Common myeloid progenitor, CD34-positive (primary cell): ENCODE results near the gene GAREM1.

Source experiments
- CTCF ChIA-PET: fragments of 350-600 bp; sonication (Branson Sonifier 250); formaldehyde crosslinking; loops from one replicate; lab custom pipeline; 2021; ENCODE audit warnings: antibody characterized with exemption; lab: Charles Lee
- POLR2A ChIA-PET: fragments of 350-600 bp; sonication (Branson Sonifier 250); formaldehyde crosslinking; loops from one replicate; lab custom pipeline; 2021; ENCODE audit warnings: antibody characterized with exemption; lab: Charles Lee
- DNase-seq, 3 donors: peaks; one replicate each; pipeline versions ENCODE4 v3.0.0 to v3.0.0-alpha.2; 2013
- H3K27ac ChIP-seq, 2 experiments: 1 replicate in 1 of 2; 2 replicates in 1 of 2; pipeline ENCODE4 v1.7.0; 2013; ENCODE audit warnings: inconsistent platforms in 2 of 2, low read length in 2 of 2, mild to moderate bottlenecking in 2 of 2, low read depth in 1 of 2, moderate library complexity in 1 of 2; ENCODE audit not compliant: severe bottlenecking in 2 of 2, insufficient read depth in 1 of 2, poor library complexity in 1 of 2
- H3K27me3 ChIP-seq, 5 experiments: replicated peaks in 2 of 5; 1 replicate in 3 of 5; 2 replicates in 2 of 5; pipeline versions ENCODE4 v1.6.1 to v1.7.0; 2013; ENCODE audit warnings: low read length in 4 of 5, mild to moderate bottlenecking in 2 of 5, moderate library complexity in 2 of 5, inconsistent platforms in 1 of 5; ENCODE audit not compliant: insufficient read depth in 5 of 5, control insufficient read depth in 4 of 5
- H3K36me3 ChIP-seq, 4 experiments: 1 replicate in 2 of 4; 2 replicates in 2 of 4; pipeline versions ENCODE4 v1.6.1 to v1.7.0; 2013; ENCODE audit warnings: low read length in 3 of 4, control low read depth in 1 of 4, mild to moderate bottlenecking in 1 of 4; ENCODE audit not compliant: control insufficient read depth in 4 of 4, insufficient read depth in 4 of 4
- H3K4me1 ChIP-seq, 4 experiments: 1 replicate in 3 of 4; 2 replicates in 1 of 4; pipeline versions ENCODE4 v1.6.1 to v1.7.1; 2013; ENCODE audit warnings: low read length in 3 of 4, mild to moderate bottlenecking in 3 of 4, control low read depth in 1 of 4, inconsistent platforms in 1 of 4, moderate library complexity in 1 of 4; ENCODE audit not compliant: control insufficient read depth in 4 of 4, insufficient read depth in 4 of 4; ENCODE audit errors: control extremely low read depth in 1 of 4
- H3K4me3 ChIP-seq, 7 experiments: 1 replicate in 4 of 7; 2 replicates in 3 of 7; pipeline versions ENCODE4 v1.5.1 to v1.7.0; 2013; ENCODE audit warnings: mild to moderate bottlenecking in 7 of 7, low read length in 6 of 7, moderate library complexity in 6 of 7, inconsistent platforms in 2 of 7, low read depth in 2 of 7, control low read depth in 1 of 7; ENCODE audit not compliant: insufficient read depth in 4 of 7, control insufficient read depth in 1 of 7; ENCODE audit errors: extremely low read depth in 1 of 7
- H3K9me3 ChIP-seq, 5 experiments: 1 replicate in 4 of 5; 2 replicates in 1 of 5; pipeline versions ENCODE4 v1.6.1 to v1.7.1; 2013; ENCODE audit warnings: low read length in 4 of 5, mild to moderate bottlenecking in 2 of 5, inconsistent platforms in 1 of 5, low read depth in 1 of 5, moderate library complexity in 1 of 5; ENCODE audit not compliant: control insufficient read depth in 4 of 5, insufficient read depth in 2 of 5; ENCODE audit errors: control extremely low read depth in 1 of 5
- WGBS: methylation state at CpG from one replicate; pipeline ENCODE4 v1.1.5; 2013; ENCODE audit not compliant: insufficient coverage; 5-methylcytosine and 5-hydroxymethylcytosine counted together

GAREM1 gene

GRCh38 chr18:32445846-32446245 is 24.8 kb downstream of the GAREM1 start:
- Histone ChIP-seq H3K4me3 (no peak overlapping the region), H3K36me3 (no peaks in the 10 kb centered on the region), H3K9me3 (no peaks in the 10 kb centered on the region), H3K27me3 (peaks cover 0 to 7% (median 0%) of the 10 kb centered on the region in 5 experiments), H3K27ac (no peak overlapping the region), H3K4me1 (no peaks in the 10 kb centered on the region)
- CTCF ChIA-PET, result interaction anchor here (1.0 kb wide), 1 partner anchor 23 kb away, joined by 3 read pairs; no protein-coding TSS in a partner anchor
- WGBS, result 100% methylated on average over 1 of the region's 1 CpG
- DNase-seq, result no peak
- POLR2A ChIA-PET, result no interaction called here

GRCh38 chr18:32443706-32444215 is 26.9 kb downstream of the GAREM1 start:
- Histone ChIP-seq H3K4me1 (no peaks in the 10 kb centered on the region), H3K27me3 (peaks cover 0 to 8% (median 0%) of the 10 kb centered on the region in 5 experiments), H3K27ac (no peak overlapping the region), H3K4me3 (no peak overlapping the region), H3K9me3 (no peaks in the 10 kb centered on the region), H3K36me3 (no peaks in the 10 kb centered on the region)
- DNase-seq, result no peak
- WGBS, result 100% methylated on average over 3 of the region's 5 CpGs
- CTCF ChIA-PET, result no interaction called here
- POLR2A ChIA-PET, result no interaction called here

- Histone ChIP-seq H3K4me1 (no peaks in the 10 kb centered on the region), H3K27ac (no peak overlapping the region), H3K9me3 (no peaks in the 10 kb centered on the region), H3K36me3 (no peaks in the 10 kb centered on the region), H3K27me3 (peaks cover 0 to 10% (median 0%) of the 10 kb centered on the region in 5 experiments), H3K4me3 (no peak overlapping the region)
- no peak for DNase-seq
- POLR2A ChIA-PET, result no interaction called here
- WGBS, result no CpG with 5 or more reads among the region's 2 CpGs
- CTCF ChIA-PET, result no interaction called here
These were observed 27.5 kb downstream of the GAREM1 start for GRCh38 chr18:32443033-32443705.

DNA sequence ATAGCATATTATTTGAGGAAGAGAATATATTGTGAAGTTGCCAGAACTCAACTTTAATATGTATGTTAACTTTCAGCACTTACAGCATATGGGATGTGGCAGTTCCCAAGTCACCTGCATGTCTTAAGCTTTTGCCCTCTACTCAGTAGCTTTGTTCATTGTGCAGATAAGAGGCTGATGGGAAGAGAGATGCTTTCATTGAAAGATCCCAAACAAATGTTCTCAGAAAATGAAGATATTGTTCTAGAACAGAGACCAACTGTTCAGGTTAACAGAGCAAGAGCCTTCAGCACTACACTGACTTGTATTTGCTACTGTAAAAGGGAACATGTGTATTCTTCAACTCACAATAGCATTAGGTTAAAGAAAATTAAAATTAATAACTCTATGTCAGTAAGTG is 28.1 kb downstream of the GAREM1 start:
- no peak overlapping the region for H3K4me3 ChIP-seq
- DNase-seq, result no peak
- ChIA-PET CTCF (interaction anchor here (0.9 kb wide), 1 partner anchor 21 kb away, joined by 3 read pairs; no protein-coding TSS in a partner anchor), POLR2A (no interaction called here)
- H3K4me1 ChIP-seq, result no peaks in the 10 kb centered on the region
- no peaks in the 10 kb centered on the region for H3K36me3 ChIP-seq
- H3K9me3 ChIP-seq, result no peaks in the 10 kb centered on the region
- H3K27ac ChIP-seq, result no peak overlapping the region
- peaks cover 0 to 10% (median 0%) of the 10 kb centered on the region in 5 experiments for H3K27me3 ChIP-seq

DNA sequence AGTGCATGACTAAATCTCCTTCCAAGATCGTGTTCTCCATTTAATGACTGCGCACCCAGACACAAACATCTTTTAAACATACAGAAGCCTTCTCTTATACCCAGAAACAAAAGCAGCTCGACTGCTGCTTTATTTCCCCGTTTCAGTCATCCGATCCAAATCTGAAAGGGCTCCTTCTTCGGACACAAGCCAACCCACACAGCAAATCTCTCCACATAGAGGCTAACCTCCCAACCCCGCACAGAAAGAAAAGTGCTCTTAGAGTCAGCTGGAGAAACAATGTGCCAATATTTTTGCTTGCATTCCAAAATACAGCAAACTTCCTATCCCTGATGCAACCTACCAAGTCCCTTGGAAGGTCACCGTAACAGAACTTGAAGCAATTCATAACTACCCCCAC is 29.1 kb downstream of the GAREM1 start:
- Histone ChIP-seq H3K4me1 (no peaks in the 10 kb centered on the region), H3K4me3 (no peak overlapping the region), H3K27me3 (peaks cover 0 to 10% (median 0%) of the 10 kb centered on the region in 5 experiments), H3K27ac (no peak overlapping the region), H3K9me3 (no peaks in the 10 kb centered on the region), H3K36me3 (no peaks in the 10 kb centered on the region)
- CTCF ChIA-PET, result interaction anchor here (0.9 kb wide), 1 partner anchor 22 kb away, joined by 3 read pairs; no protein-coding TSS in a partner anchor
- POLR2A ChIA-PET, result no interaction called here
- no peak for DNase-seq
- WGBS, result 100% methylated on average over 8 of the region's 8 CpGs

- WGBS, result 100% methylated on average over 2 of the region's 4 CpGs
- no peaks in the 10 kb centered on the region for H3K9me3 ChIP-seq
- no peaks in the 10 kb centered on the region for H3K4me1 ChIP-seq
- no peak for DNase-seq
- no peak overlapping the region for H3K27ac ChIP-seq
- no peaks in the 10 kb centered on the region for H3K36me3 ChIP-seq
- peaks cover 0 to 10% (median 0%) of the 10 kb centered on the region in 5 experiments for H3K27me3 ChIP-seq
- ChIA-PET CTCF (interaction anchor here (1.0 to 1.5 kb wide), 4 partner anchors 20 to 283 kb away, joined by 3 to 6 read pairs (median 4); no protein-coding TSS in a partner anchor), POLR2A (no interaction called here)
- no peak overlapping the region for H3K4me3 ChIP-seq
These were observed 30.2 kb downstream of the GAREM1 start for GRCh38 chr18:32440518-32440917.

- WGBS, result 100% methylated on average over 1 of the region's 1 CpG
- H3K4me1 ChIP-seq, result no peaks in the 10 kb centered on the region
- no peak overlapping the region for H3K4me3 ChIP-seq
- CTCF ChIA-PET, result interaction anchor here (0.9 to 1.5 kb wide), 5 partner anchors 19 to 282 kb away, joined by 3 to 6 read pairs (median 3); no protein-coding TSS in a partner anchor
- POLR2A ChIA-PET, result no interaction called here
- DNase-seq, result peak in 2 of 3 donors; percentile 9 to 10
- no peaks in the 10 kb centered on the region for H3K9me3 ChIP-seq
- peaks cover 0 to 13% (median 0%) of the 10 kb centered on the region in 5 experiments for H3K27me3 ChIP-seq
- no peaks in the 10 kb centered on the region for H3K36me3 ChIP-seq
- no peak overlapping the region for H3K27ac ChIP-seq
These were observed 30.9 kb downstream of the GAREM1 start for GRCh38 chr18:32439802-32440201.
